WTC11 (cell line): ENCODE results near the gene DSEL.

ENCODE experiments used
- ZNF671 ChIP-seq: fragments of 250-450 bp; sonication (Bioruptor Pico); IDR thresholded peaks from 2 replicates; pipeline ENCODE4 v1.8.0; 2021; ENCODE audit warnings: mild to moderate bottlenecking
- TF ChIP-seq, protein P1 (sequence below): sonication (generic); formaldehyde crosslinking; IDR thresholded peaks from 2 replicates; pipeline ENCODE4 v1.8.0; 2023; ENCODE audit warnings: mild to moderate bottlenecking, missing genetic modification reagents
- TF ChIP-seq, protein P2 (sequence below): fragments of 250-450 bp; sonication (Bioruptor Pico); IDR thresholded peaks from 2 replicates; pipeline ENCODE4 v1.9.0; 2021; ENCODE audit warnings: moderate library complexity, mild to moderate bottlenecking, inconsistent platforms, borderline replicate concordance
- TF ChIP-seq, protein P3 (sequence below): sonication (generic); formaldehyde crosslinking; IDR thresholded peaks from 2 replicates; pipeline ENCODE4 v1.8.1; 2022; ENCODE audit warnings: low read depth, missing genetic modification reagents, borderline replicate concordance
- TF ChIP-seq, protein P4 (sequence below): sonication (generic); formaldehyde crosslinking; IDR thresholded peaks from 2 replicates; pipeline ENCODE4 v1.8.0; 2022; ENCODE audit warnings: mild to moderate bottlenecking, missing genetic modification reagents
- TF ChIP-seq, protein P5 (sequence below): fragments of 250-450 bp; sonication (Bioruptor Pico); IDR thresholded peaks from 2 replicates; pipeline ENCODE4 v1.9.0; 2021; ENCODE audit warnings: mild to moderate bottlenecking, borderline replicate concordance
- TF ChIP-seq, protein P6 (sequence below): sonication (generic); formaldehyde crosslinking; IDR thresholded peaks from 2 replicates; pipeline ENCODE4 v1.8.1; 2023; ENCODE audit warnings: mild to moderate bottlenecking, moderate library complexity, missing genetic modification reagents
- TF ChIP-seq, protein P7 (sequence below): fragments of 200-600 bp; IDR thresholded peaks from 2 replicates; pipeline ENCODE4 v1.8.0; 2022; ENCODE audit warnings: antibody characterized with exemption
- TF ChIP-seq, protein P8 (sequence below): sonication (generic); formaldehyde crosslinking; conservative IDR thresholded peaks from 2 replicates; pipeline ENCODE4 v1.8.1; 2022; ENCODE audit warnings: mild to moderate bottlenecking, missing genetic modification reagents

DNA sequence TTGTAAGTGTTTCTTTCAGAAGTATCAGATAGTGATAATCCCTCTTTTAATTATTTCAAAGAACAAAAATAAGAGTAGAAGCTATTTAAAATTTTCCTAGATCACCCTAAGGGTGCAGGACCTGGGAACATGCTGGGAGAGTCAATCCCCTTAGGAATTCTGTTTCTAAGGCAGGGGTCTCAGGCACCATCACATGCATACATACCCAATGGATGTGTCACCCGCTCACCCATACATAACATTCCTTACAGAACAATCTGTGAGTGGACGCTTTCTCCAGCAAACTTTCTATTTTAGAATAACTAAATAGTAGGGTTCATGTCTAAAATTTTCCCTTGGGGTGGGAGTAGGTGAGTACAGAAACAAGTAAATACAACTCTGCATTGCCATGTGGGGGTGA, 8.4 kb downstream of the DSEL start:
- TF ChIP-seq, protein P1, sequence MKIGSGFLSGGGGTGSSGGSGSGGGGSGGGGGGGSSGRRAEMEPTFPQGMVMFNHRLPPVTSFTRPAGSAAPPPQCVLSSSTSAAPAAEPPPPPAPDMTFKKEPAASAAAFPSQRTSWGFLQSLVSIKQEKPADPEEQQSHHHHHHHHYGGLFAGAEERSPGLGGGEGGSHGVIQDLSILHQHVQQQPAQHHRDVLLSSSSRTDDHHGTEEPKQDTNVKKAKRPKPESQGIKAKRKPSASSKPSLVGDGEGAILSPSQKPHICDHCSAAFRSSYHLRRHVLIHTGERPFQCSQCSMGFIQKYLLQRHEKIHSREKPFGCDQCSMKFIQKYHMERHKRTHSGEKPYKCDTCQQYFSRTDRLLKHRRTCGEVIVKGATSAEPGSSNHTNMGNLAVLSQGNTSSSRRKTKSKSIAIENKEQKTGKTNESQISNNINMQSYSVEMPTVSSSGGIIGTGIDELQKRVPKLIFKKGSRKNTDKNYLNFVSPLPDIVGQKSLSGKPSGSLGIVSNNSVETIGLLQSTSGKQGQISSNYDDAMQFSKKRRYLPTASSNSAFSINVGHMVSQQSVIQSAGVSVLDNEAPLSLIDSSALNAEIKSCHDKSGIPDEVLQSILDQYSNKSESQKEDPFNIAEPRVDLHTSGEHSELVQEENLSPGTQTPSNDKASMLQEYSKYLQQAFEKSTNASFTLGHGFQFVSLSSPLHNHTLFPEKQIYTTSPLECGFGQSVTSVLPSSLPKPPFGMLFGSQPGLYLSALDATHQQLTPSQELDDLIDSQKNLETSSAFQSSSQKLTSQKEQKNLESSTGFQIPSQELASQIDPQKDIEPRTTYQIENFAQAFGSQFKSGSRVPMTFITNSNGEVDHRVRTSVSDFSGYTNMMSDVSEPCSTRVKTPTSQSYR (CRISPR knock-in tag): no peak
- TF ChIP-seq, protein P2, sequence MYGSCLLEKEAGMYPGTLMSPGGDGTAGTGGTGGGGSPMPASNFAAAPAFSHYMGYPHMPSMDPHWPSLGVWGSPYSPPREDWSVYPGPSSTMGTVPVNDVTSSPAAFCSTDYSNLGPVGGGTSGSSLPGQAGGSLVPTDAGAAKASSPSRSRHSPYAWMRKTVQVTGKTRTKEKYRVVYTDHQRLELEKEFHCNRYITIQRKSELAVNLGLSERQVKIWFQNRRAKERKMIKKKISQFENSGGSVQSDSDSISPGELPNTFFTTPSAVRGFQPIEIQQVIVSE: no peak
- TF ChIP-seq, protein P3, sequence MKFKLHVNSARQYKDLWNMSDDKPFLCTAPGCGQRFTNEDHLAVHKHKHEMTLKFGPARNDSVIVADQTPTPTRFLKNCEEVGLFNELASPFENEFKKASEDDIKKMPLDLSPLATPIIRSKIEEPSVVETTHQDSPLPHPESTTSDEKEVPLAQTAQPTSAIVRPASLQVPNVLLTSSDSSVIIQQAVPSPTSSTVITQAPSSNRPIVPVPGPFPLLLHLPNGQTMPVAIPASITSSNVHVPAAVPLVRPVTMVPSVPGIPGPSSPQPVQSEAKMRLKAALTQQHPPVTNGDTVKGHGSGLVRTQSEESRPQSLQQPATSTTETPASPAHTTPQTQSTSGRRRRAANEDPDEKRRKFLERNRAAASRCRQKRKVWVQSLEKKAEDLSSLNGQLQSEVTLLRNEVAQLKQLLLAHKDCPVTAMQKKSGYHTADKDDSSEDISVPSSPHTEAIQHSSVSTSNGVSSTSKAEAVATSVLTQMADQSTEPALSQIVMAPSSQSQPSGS (CRISPR knock-in tag): no peak
- no peak for TF ChIP-seq ZNF671 (CRISPR knock-in tag)
- TF ChIP-seq, protein P4, sequence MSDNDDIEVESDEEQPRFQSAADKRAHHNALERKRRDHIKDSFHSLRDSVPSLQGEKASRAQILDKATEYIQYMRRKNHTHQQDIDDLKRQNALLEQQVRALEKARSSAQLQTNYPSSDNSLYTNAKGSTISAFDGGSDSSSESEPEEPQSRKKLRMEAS (CRISPR knock-in tag): no peak
- TF ChIP-seq, protein P5, sequence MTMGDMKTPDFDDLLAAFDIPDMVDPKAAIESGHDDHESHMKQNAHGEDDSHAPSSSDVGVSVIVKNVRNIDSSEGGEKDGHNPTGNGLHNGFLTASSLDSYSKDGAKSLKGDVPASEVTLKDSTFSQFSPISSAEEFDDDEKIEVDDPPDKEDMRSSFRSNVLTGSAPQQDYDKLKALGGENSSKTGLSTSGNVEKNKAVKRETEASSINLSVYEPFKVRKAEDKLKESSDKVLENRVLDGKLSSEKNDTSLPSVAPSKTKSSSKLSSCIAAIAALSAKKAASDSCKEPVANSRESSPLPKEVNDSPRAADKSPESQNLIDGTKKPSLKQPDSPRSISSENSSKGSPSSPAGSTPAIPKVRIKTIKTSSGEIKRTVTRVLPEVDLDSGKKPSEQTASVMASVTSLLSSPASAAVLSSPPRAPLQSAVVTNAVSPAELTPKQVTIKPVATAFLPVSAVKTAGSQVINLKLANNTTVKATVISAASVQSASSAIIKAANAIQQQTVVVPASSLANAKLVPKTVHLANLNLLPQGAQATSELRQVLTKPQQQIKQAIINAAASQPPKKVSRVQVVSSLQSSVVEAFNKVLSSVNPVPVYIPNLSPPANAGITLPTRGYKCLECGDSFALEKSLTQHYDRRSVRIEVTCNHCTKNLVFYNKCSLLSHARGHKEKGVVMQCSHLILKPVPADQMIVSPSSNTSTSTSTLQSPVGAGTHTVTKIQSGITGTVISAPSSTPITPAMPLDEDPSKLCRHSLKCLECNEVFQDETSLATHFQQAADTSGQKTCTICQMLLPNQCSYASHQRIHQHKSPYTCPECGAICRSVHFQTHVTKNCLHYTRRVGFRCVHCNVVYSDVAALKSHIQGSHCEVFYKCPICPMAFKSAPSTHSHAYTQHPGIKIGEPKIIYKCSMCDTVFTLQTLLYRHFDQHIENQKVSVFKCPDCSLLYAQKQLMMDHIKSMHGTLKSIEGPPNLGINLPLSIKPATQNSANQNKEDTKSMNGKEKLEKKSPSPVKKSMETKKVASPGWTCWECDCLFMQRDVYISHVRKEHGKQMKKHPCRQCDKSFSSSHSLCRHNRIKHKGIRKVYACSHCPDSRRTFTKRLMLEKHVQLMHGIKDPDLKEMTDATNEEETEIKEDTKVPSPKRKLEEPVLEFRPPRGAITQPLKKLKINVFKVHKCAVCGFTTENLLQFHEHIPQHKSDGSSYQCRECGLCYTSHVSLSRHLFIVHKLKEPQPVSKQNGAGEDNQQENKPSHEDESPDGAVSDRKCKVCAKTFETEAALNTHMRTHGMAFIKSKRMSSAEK (CRISPR knock-in tag): no peak
- TF ChIP-seq, protein P6, sequence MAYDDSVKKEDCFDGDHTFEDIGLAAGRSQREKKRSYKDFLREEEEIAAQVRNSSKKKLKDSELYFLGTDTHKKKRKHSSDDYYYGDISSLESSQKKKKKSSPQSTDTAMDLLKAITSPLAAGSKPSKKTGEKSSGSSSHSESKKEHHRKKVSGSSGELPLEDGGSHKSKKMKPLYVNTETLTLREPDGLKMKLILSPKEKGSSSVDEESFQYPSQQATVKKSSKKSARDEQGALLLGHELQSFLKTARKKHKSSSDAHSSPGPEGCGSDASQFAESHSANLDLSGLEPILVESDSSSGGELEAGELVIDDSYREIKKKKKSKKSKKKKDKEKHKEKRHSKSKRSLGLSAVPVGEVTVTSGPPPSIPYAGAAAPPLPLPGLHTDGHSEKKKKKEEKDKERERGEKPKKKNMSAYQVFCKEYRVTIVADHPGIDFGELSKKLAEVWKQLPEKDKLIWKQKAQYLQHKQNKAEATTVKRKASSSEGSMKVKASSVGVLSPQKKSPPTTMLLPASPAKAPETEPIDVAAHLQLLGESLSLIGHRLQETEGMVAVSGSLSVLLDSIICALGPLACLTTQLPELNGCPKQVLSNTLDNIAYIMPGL: no peak
- TF ChIP-seq, protein P7, sequence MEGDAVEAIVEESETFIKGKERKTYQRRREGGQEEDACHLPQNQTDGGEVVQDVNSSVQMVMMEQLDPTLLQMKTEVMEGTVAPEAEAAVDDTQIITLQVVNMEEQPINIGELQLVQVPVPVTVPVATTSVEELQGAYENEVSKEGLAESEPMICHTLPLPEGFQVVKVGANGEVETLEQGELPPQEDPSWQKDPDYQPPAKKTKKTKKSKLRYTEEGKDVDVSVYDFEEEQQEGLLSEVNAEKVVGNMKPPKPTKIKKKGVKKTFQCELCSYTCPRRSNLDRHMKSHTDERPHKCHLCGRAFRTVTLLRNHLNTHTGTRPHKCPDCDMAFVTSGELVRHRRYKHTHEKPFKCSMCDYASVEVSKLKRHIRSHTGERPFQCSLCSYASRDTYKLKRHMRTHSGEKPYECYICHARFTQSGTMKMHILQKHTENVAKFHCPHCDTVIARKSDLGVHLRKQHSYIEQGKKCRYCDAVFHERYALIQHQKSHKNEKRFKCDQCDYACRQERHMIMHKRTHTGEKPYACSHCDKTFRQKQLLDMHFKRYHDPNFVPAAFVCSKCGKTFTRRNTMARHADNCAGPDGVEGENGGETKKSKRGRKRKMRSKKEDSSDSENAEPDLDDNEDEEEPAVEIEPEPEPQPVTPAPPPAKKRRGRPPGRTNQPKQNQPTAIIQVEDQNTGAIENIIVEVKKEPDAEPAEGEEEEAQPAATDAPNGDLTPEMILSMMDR: no peak
- TF ChIP-seq, protein P8, sequence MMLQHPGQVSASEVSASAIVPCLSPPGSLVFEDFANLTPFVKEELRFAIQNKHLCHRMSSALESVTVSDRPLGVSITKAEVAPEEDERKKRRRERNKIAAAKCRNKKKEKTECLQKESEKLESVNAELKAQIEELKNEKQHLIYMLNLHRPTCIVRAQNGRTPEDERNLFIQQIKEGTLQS (CRISPR knock-in tag): no peak
